Measurements from ENCODE around the gene RXRG.

Gene RXRG

GRCh38 chr1:165351863-165352441 is 93.0 kb downstream of the RXRG start:
- H3K9ac ChIP-seq (ENCODE audit: low read depth, low read length, poor library complexity) = no peak overlapping the region
- H3K27me3 ChIP-seq (ENCODE audit: control insufficient read depth in 3 of 3, insufficient read depth in 3 of 3, low read depth in 1 of 3, low read length in 3 of 3) = peaks cover 31 to 90% (median 53%) of the 10 kb centered on the region in 3 experiments
- peak overlapping the region; percentile 78 for H3K4me2 ChIP-seq (ENCODE audit: insufficient read depth, low read length, poor library complexity, severe bottlenecking)
- H3K9me3 ChIP-seq (replicated peaks in 1 of 2; ENCODE audit: control insufficient read depth in 2 of 2, insufficient read depth in 1 of 2, low read depth in 1 of 2, low read length in 2 of 2) = no peaks in the 10 kb centered on the region
- no peaks in the 10 kb centered on the region for H3K36me3 ChIP-seq (replicated peaks in 1 of 2; ENCODE audit: control insufficient read depth in 2 of 2, insufficient read depth in 2 of 2, low read length in 2 of 2)
- H3K4ac ChIP-seq (ENCODE audit: low read length) = no peak overlapping the region
- H2BK12ac ChIP-seq (ENCODE audit: low read length) = no peak overlapping the region
- no peak for DNase-seq (ENCODE audit: low spot score)
- peak overlapping the region; percentile 21 for H3K23ac ChIP-seq (ENCODE audit: low read depth, low read length, poor library complexity)
- H4K91ac ChIP-seq (ENCODE audit: low read depth, low read length, poor library complexity) = no peak overlapping the region
- H2AFZ ChIP-seq (ENCODE audit: low read length) = no peak overlapping the region
- H3K79me1 ChIP-seq (ENCODE audit: low read depth, low read length) = no peaks in the 10 kb centered on the region
- peaks cover 0 to 29% of the 10 kb centered on the region in 2 donors for H3K4me1 ChIP-seq (ENCODE audit: control insufficient read depth in 2 of 2, insufficient read depth in 1 of 2, low read depth in 1 of 2, low read length in 2 of 2)
- H4K8ac ChIP-seq (ENCODE audit: low read depth, low read length) = no peak overlapping the region
- H3K4me3 ChIP-seq (ENCODE audit: low read length in 2 of 2) = peak overlapping the region in 1 of 2 donors; percentile 72
- H3K14ac ChIP-seq (ENCODE audit: low read length) = no peak overlapping the region
- H3K18ac ChIP-seq (ENCODE audit: low read length) = peak overlapping the region; percentile 94
- H2BK120ac ChIP-seq (ENCODE audit: low read depth, low read length) = peak overlapping the region; percentile 6
- no CpG with 5 or more reads among the region's 20 CpGs for WGBS, 2 donors (ENCODE audit: extremely low coverage in 2 of 2, insufficient read length in 2 of 2, insufficient replicate concordance in 1 of 2)
- no peak overlapping the region for H2AK5ac ChIP-seq (ENCODE audit: low read depth, low read length)
- no peak overlapping the region for H2BK5ac ChIP-seq (ENCODE audit: low read length)
- peak overlapping the region; percentile 90 for H2BK15ac ChIP-seq (ENCODE audit: low read length)
- no peak overlapping the region for H3K27ac ChIP-seq (replicated peaks; ENCODE audit: low read length)
